NCI-H146 treated with DMSO at 0.1 percent for 48 hours (cell line): Measurements from ENCODE around the gene MAP3K14.

Experiments
- DNase-seq: peaks from one replicate; lab custom pipeline; 2025; ENCODE audit not compliant: unreplicated experiment; lab: John Stamatoyannopoulos, UW

The MAP3K14 gene

DNA sequence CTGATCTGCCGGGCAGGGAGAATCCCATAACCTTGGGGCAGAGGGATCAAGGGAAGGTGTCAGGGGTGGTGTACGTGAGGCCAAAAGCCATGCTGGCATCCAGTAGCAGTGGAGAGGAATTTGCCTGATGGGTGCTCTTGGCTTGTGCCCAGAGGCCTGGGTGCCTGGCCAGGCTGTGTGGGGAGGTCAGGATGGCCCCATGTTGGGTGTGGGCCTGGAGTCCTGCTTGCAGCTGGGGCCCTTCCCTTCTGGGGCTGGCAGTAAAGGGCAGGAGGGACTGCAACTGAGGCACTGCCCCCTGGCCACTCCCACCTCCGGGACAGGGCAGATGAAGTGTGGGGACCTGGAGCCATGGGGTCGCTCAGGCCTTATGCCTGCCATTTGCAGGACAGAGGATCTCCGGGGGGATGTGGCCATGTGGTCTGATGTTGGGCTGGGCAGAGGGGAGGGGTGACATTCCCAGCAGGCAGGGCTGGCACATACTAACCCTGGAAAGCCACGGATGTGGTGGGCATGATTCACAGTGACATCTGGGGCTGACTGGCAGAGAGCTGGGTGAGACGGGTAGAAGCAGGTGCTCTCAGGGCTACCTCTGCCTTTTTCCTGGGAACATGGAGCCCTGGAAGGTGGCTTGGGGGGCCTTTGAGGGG, 91.6 kb downstream of the MAP3K14 start:
- no peak for DNase-seq

DNA sequence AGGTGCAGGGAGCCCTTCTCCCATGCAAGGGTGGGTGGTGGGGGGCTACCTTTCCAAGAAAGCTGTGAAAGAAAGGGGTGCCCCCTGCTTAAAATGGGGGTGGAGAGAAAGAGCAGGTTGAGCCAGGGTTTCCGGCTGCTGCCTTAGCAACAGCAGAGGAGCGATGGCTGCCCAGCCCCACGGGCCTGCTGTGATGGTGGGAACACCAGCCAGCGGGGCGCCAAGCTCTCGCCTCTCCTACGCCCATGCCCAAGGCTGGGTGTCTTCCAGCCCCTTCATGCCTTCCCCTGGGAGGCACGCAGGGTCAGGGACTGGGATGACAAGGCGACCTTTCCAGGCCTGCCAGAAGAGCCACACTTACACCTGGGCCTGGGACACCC, 92.2 kb downstream of the MAP3K14 start:
- DNase-seq: no peak

- DNase-seq: no peak
These were observed 93.0 kb downstream of the MAP3K14 start for GRCh38 chr17:45223539-45224528.

DNA sequence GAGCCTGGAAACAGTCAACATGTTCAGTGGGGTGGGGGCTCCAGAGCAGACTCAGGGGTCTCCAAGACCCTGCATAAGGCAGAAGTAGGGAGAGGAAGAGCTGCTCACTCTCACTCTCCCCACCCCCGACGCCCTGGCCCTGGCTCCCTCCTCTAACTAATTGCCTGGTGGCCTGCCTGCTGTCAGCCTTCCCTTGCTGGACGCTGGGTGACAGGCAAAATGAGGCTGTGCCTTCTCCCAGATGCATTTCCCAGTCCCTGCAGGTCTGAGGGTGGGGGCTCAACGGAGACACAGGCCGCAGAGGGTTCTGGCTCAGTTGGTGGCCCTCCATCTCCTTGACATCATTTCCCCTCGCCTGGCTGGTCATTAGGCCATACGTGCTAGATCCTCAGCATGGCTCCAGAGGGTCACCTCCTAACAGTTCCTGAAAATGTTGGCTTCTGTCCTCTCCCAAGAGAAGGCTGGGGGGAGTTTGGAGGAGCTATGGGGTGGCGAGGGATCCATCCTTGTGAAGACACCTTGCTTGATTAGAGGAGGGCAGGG, 93.8 kb downstream of the MAP3K14 start:
- DNase-seq: no peak

- no peak for DNase-seq
These were observed 94.4 kb downstream of the MAP3K14 start for GRCh38 chr17:45222289-45222995.

GRCh38 chr17:45222014-45222288, 94.9 kb downstream of the MAP3K14 start:
- DNase-seq: no peak

- no peak for DNase-seq
These were observed 95.5 kb downstream of the MAP3K14 start, which contains the start of gene FMNL1 for GRCh38 chr17:45221081-45222013. Gene FMNL1, plus strand, starts transcription at chr17:45221885. Its CDS starts 240 bp downstream, at chr17:45222125.

DNA sequence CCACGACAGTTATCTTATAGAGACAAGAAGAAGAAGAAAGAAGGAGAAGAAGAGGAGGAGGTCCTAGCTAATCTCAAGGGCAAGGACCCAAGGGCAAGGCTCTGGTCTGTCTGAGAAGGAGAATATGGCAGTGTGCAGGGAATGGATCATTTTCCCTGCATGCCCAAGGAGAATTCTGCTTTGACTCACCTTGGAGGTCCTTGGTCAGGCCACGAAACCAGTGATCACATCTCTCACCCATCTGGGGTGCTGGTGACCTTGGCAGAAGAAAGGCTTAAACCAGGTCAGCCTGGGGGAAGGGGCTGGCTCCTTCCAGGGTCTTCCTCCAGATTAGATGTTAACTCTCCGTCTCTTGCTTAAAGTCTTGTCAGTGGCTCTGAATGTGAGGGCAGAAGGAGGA, 96.7 kb downstream of the MAP3K14 start:
- no peak for DNase-seq

DNA sequence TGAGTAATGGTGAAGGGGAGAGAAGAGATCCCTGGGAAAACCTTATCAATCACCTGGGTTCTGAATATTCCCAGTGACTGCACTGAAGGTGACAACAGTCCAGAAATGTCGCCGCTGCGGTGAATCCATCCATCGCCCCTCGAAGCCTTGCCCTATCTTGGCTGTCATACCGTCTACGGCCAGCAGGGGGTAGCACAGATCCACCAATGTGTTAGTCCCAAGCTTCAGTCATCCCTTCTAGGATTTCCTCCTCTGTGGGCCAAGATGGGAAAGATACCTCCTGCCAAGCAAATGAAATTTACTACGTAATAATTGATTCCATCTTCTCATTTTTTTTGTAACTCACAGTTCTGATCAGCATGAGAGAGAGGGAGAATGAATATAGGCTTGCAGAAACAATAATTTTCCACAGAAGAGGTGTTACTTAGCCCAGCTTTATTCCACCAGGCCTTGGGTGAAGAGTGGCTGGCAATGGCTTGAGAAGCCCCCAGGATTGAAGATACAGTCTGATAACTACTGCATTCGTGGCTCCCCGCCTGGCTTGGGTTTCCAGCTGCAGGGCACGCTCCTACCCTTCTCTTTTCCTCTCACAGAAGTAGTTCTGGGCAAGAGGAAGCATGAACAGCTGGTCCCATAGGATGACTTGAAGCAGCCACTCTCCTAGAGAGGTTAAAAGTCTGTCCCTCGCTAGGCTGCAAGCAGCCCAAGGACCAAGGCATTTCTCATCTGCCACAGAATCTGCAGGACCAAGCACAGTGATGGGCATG, 97.7 kb downstream of the MAP3K14 start:
- DNase-seq: peak; percentile 60
